ENCODE data around the gene TUSC2. TPM values are rescaled to one million over a fixed set of nuclear protein-coding genes. Genes with fewer than 3 reads are reported as not detected.

Gene TUSC2
- total and polyA plus RNA-seq, 2 of the 13 experiments (the other 11 are each of a cell fraction or from before 2014, with no cell fraction given) = 36.7 to 39.1 TPM

DNA sequence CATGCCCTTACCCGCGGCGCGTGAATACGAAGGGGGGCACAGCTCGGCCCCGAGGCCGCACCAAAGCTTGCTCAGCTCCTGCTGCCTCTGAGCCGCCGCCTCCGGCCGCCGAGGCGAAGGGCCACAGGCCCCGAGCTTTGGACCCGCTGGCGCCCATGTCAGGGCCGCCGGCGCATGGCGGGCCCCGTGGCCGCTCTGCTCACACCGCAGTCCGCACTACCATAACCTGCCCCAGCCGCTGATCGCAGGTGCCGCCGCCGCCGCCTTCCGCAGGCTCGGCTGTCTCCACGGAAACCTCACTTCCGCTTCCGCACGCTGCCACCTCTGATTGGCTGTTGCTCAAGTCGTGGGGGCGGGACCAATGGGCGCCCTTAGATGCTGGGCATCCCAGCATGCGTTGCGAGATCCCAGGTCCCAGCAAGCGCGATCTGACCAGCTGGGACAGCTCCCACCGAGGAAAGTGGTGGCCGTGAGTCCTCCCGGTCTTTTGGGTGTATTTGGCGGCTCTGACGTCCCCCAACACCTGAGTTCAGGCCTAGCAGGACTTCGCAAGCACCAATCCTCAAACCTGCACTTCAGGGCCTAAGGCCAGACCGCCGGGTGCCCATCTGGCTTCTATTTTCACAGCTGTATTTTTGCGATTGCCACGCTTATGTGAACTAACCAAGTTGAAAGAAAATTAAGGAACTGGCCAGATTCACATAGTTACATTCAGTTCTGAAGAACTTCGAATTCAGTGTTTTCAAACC lies at the start of gene TUSC2 (continued):
- TF ChIP-seq, protein P1, sequence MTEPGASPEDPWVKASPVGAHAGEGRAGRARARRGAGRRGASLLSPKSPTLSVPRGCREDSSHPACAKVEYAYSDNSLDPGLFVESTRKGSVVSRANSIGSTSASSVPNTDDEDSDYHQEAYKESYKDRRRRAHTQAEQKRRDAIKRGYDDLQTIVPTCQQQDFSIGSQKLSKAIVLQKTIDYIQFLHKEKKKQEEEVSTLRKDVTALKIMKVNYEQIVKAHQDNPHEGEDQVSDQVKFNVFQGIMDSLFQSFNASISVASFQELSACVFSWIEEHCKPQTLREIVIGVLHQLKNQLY (CRISPR knock-in tag; IDR thresholded peaks at IDR 0.05) = 0 out of 2 replicates have a peak, but pooled peaks have one; percentile 32
- TF ChIP-seq BORCS8-MEF2B (CRISPR knock-in tag; IDR thresholded peaks at IDR 0.05) (peak; percentile 33; the same call in 1 of the 2 replicates), ISX (CRISPR knock-in tag; conservative IDR thresholded peaks at IDR 0.05) (no peak), DZIP1 (CRISPR knock-in tag; IDR thresholded peaks at IDR 0.05) (no peak), PHF21A (CRISPR knock-in tag; IDR thresholded peaks at IDR 0.05) (peak; percentile 56), ZNF235 (CRISPR knock-in tag; IDR thresholded peaks at IDR 0.05; ENCODE audit: borderline replicate concordance) (peak; percentile 69; the same call in 1 of the 2 replicates), ZNF619 (CRISPR knock-in tag; IDR thresholded peaks at IDR 0.05) (peak; percentile 47; the same call in 1 of the 2 replicates), HIVEP1 (CRISPR knock-in tag; IDR thresholded peaks at IDR 0.05) (no peak), SMAD1 (CRISPR knock-in tag; IDR thresholded peaks at IDR 0.05; ENCODE audit: borderline replicate concordance, low read depth) (no peak), MXD3 (CRISPR knock-in tag; IDR thresholded peaks at IDR 0.05) (peak; percentile 26; the same call in 1 of the 2 replicates), MAFG (CRISPR knock-in tag; IDR thresholded peaks at IDR 0.05) (no peak)
- TF ChIP-seq, protein P2, sequence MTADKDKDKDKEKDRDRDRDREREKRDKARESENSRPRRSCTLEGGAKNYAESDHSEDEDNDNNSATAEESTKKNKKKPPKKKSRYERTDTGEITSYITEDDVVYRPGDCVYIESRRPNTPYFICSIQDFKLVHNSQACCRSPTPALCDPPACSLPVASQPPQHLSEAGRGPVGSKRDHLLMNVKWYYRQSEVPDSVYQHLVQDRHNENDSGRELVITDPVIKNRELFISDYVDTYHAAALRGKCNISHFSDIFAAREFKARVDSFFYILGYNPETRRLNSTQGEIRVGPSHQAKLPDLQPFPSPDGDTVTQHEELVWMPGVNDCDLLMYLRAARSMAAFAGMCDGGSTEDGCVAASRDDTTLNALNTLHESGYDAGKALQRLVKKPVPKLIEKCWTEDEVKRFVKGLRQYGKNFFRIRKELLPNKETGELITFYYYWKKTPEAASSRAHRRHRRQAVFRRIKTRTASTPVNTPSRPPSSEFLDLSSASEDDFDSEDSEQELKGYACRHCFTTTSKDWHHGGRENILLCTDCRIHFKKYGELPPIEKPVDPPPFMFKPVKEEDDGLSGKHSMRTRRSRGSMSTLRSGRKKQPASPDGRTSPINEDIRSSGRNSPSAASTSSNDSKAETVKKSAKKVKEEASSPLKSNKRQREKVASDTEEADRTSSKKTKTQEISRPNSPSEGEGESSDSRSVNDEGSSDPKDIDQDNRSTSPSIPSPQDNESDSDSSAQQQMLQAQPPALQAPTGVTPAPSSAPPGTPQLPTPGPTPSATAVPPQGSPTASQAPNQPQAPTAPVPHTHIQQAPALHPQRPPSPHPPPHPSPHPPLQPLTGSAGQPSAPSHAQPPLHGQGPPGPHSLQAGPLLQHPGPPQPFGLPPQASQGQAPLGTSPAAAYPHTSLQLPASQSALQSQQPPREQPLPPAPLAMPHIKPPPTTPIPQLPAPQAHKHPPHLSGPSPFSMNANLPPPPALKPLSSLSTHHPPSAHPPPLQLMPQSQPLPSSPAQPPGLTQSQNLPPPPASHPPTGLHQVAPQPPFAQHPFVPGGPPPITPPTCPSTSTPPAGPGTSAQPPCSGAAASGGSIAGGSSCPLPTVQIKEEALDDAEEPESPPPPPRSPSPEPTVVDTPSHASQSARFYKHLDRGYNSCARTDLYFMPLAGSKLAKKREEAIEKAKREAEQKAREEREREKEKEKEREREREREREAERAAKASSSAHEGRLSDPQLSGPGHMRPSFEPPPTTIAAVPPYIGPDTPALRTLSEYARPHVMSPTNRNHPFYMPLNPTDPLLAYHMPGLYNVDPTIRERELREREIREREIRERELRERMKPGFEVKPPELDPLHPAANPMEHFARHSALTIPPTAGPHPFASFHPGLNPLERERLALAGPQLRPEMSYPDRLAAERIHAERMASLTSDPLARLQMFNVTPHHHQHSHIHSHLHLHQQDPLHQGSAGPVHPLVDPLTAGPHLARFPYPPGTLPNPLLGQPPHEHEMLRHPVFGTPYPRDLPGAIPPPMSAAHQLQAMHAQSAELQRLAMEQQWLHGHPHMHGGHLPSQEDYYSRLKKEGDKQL (CRISPR knock-in tag; IDR thresholded peaks at IDR 0.05; ENCODE audit: low read depth) = peak; percentile 46; the same call in 1 of the 2 replicates
- TF ChIP-seq, protein P3, sequence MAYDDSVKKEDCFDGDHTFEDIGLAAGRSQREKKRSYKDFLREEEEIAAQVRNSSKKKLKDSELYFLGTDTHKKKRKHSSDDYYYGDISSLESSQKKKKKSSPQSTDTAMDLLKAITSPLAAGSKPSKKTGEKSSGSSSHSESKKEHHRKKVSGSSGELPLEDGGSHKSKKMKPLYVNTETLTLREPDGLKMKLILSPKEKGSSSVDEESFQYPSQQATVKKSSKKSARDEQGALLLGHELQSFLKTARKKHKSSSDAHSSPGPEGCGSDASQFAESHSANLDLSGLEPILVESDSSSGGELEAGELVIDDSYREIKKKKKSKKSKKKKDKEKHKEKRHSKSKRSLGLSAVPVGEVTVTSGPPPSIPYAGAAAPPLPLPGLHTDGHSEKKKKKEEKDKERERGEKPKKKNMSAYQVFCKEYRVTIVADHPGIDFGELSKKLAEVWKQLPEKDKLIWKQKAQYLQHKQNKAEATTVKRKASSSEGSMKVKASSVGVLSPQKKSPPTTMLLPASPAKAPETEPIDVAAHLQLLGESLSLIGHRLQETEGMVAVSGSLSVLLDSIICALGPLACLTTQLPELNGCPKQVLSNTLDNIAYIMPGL (CRISPR knock-in tag; IDR thresholded peaks at IDR 0.05; ENCODE audit: borderline replicate concordance in 1 of 2, low read depth in 1 of 2) = peak in 1 of 2 experiments; percentile 58; a peak in 2 of 4 replicates

All from HepG2 (cell line).